GM23338 (cell line): Measurements from ENCODE around the gene JMJD1C. TPM values are rescaled to one million over a fixed set of nuclear protein-coding genes. Genes with fewer than 3 reads are reported as not detected.

Experiments used
- CREB1 ChIP-seq: fragments of 250-450 bp; sonication (Bioruptor Pico); IDR thresholded peaks from 2 replicates; pipeline ENCODE4 v1.5.0; 2020; ENCODE audit warnings: low read depth, mild to moderate bottlenecking, moderate library complexity
- EZH2 ChIP-seq: fragments of 200-600 bp; sonication (generic); IDR thresholded peaks from one replicate; pipeline ENCODE4 v1.8.0; 2017; ENCODE audit warnings: antibody characterized with exemption, mild to moderate bottlenecking, low read depth; ENCODE audit not compliant: unreplicated experiment
- EZH2phosphoT487 ChIP-seq: fragments of 200-600 bp; sonication (generic); IDR thresholded peaks from one replicate; pipeline ENCODE4 v1.8.1; 2018; ENCODE audit warnings: antibody characterized with exemption; ENCODE audit not compliant: unreplicated experiment
- POLR2AphosphoS5 ChIP-seq: IDR thresholded peaks from 2 replicates; pipeline ENCODE4 v1.6.1; 2016; ENCODE audit warnings: antibody characterized with exemption, low read depth
- STAT1 ChIP-seq: IDR thresholded peaks from one replicate; pipeline ENCODE4 v1.6.1; 2016; ENCODE audit warnings: antibody characterized with exemption; ENCODE audit not compliant: unreplicated experiment
- ZNF114 ChIP-seq: fragments of 250-450 bp; sonication (Bioruptor Pico); IDR thresholded peaks from 2 replicates; pipeline ENCODE4 v1.5.0; 2020; ENCODE audit warnings: mild to moderate bottlenecking, moderate library complexity
- polyA plus RNA-seq: library from polyadenylated mRNA; unstranded; fragments of >200 nt; fragmentation: Nextera tagmentation; extraction: Ambion mirVana; gene quantifications from 2 replicates; pipeline ENCODE4 v1.2.1, GENCODE V29; 2016
- total RNA-seq: library from RNA; depleted of rRNA; stranded (reverse); fragments of >200 nt; shearing (Covaris generic); gene quantifications from 2 replicates; pipeline ENCODE4 v1.2.3, GENCODE V29; 2014
- TF ChIP-seq, protein P1 (sequence below): fragments of 250-450 bp; sonication (Bioruptor Pico); IDR thresholded peaks from 2 replicates; pipeline ENCODE4 v1.5.0; 2020; ENCODE audit warnings: mild to moderate bottlenecking, moderate library complexity
- TF ChIP-seq, protein P2 (sequence below): IDR thresholded peaks from 2 replicates; pipeline ENCODE4 v1.6.1; 2016; ENCODE audit warnings: antibody characterized with exemption
- TF ChIP-seq, protein P3 (sequence below): IDR thresholded peaks from one replicate; pipeline ENCODE4 v1.6.1; 2018; ENCODE audit warnings: antibody characterized with exemption; ENCODE audit not compliant: unreplicated experiment

The JMJD1C gene
- total and polyA plus RNA-seq, 2 experiments from 2014 or later: 333 to 435 TPM

DNA sequence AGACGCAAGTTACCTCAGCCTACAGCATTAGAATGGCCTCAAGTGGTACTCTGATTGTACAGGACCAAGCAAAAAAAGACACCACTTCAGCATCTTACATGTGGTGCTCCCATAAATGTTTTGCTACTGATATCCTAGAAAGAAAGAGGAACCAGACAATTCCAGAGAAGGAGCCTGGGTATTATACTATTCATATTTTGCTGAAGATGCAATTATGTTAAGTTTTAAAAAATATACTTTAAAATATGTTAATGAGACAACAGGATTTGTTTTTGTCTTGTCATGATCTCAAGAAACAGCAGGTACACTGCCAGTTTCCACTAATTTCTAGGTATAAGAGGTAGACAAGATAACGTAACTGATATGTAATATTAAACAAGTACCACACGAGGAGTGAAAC, 92.6 kb downstream of the JMJD1C start (continued):
- TF ChIP-seq, protein P1, sequence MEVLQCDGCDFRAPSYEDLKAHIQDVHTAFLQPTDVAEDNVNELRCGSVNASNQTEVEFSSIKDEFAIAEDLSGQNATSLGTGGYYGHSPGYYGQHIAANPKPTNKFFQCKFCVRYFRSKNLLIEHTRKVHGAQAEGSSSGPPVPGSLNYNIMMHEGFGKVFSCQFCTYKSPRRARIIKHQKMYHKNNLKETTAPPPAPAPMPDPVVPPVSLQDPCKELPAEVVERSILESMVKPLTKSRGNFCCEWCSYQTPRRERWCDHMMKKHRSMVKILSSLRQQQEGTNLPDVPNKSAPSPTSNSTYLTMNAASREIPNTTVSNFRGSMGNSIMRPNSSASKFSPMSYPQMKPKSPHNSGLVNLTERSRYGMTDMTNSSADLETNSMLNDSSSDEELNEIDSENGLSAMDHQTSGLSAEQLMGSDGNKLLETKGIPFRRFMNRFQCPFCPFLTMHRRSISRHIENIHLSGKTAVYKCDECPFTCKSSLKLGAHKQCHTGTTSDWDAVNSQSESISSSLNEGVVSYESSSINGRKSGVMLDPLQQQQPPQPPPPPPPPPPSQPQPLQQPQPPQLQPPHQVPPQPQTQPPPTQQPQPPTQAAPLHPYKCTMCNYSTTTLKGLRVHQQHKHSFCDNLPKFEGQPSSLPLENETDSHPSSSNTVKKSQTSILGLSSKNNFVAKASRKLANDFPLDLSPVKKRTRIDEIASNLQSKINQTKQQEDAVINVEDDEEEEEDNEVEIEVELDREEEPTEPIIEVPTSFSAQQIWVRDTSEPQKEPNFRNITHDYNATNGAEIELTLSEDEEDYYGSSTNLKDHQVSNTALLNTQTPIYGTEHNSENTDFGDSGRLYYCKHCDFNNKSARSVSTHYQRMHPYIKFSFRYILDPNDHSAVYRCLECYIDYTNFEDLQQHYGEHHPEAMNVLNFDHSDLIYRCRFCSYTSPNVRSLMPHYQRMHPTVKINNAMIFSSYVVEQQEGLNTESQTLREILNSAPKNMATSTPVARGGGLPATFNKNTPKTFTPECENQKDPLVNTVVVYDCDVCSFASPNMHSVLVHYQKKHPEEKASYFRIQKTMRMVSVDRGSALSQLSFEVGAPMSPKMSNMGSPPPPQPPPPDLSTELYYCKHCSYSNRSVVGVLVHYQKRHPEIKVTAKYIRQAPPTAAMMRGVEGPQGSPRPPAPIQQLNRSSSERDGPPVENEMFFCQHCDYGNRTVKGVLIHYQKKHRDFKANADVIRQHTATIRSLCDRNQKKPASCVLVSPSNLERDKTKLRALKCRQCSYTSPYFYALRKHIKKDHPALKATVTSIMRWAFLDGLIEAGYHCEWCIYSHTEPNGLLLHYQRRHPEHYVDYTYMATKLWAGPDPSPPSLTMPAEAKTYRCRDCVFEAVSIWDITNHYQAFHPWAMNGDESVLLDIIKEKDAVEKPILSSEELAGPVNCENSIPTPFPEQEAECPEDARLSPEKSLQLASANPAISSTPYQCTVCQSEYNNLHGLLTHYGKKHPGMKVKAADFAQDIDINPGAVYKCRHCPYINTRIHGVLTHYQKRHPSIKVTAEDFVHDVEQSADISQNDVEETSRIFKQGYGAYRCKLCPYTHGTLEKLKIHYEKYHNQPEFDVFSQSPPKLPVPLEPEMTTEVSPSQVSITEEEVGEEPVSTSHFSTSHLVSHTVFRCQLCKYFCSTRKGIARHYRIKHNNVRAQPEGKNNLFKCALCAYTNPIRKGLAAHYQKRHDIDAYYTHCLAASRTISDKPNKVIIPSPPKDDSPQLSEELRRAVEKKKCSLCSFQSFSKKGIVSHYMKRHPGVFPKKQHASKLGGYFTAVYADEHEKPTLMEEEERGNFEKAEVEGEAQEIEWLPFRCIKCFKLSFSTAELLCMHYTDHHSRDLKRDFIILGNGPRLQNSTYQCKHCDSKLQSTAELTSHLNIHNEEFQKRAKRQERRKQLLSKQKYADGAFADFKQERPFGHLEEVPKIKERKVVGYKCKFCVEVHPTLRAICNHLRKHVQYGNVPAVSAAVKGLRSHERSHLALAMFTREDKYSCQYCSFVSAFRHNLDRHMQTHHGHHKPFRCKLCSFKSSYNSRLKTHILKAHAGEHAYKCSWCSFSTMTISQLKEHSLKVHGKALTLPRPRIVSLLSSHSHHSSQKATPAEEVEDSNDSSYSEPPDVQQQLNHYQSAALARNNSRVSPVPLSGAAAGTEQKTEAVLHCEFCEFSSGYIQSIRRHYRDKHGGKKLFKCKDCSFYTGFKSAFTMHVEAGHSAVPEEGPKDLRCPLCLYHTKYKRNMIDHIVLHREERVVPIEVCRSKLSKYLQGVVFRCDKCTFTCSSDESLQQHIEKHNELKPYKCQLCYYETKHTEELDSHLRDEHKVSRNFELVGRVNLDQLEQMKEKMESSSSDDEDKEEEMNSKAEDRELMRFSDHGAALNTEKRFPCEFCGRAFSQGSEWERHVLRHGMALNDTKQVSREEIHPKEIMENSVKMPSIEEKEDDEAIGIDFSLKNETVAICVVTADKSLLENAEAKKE (CRISPR knock-in tag): no peak
- TF ChIP-seq STAT1: no peak
- TF ChIP-seq, protein P2, sequence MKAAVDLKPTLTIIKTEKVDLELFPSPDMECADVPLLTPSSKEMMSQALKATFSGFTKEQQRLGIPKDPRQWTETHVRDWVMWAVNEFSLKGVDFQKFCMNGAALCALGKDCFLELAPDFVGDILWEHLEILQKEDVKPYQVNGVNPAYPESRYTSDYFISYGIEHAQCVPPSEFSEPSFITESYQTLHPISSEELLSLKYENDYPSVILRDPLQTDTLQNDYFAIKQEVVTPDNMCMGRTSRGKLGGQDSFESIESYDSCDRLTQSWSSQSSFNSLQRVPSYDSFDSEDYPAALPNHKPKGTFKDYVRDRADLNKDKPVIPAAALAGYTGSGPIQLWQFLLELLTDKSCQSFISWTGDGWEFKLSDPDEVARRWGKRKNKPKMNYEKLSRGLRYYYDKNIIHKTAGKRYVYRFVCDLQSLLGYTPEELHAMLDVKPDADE: no peak
- no peak for TF ChIP-seq CREB1 (CRISPR knock-in tag)
- no peak for TF ChIP-seq POLR2AphosphoS5
- no peak for TF ChIP-seq EZH2phosphoT487
- TF ChIP-seq, protein P3, sequence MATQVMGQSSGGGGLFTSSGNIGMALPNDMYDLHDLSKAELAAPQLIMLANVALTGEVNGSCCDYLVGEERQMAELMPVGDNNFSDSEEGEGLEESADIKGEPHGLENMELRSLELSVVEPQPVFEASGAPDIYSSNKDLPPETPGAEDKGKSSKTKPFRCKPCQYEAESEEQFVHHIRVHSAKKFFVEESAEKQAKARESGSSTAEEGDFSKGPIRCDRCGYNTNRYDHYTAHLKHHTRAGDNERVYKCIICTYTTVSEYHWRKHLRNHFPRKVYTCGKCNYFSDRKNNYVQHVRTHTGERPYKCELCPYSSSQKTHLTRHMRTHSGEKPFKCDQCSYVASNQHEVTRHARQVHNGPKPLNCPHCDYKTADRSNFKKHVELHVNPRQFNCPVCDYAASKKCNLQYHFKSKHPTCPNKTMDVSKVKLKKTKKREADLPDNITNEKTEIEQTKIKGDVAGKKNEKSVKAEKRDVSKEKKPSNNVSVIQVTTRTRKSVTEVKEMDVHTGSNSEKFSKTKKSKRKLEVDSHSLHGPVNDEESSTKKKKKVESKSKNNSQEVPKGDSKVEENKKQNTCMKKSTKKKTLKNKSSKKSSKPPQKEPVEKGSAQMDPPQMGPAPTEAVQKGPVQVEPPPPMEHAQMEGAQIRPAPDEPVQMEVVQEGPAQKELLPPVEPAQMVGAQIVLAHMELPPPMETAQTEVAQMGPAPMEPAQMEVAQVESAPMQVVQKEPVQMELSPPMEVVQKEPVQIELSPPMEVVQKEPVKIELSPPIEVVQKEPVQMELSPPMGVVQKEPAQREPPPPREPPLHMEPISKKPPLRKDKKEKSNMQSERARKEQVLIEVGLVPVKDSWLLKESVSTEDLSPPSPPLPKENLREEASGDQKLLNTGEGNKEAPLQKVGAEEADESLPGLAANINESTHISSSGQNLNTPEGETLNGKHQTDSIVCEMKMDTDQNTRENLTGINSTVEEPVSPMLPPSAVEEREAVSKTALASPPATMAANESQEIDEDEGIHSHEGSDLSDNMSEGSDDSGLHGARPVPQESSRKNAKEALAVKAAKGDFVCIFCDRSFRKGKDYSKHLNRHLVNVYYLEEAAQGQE: no peak
- TF ChIP-seq ZNF114: no peak
- TF ChIP-seq EZH2: no peak
